H1 (cell line): ENCODE data around the gene COL4A3. TPM values are rescaled to one million over a fixed set of nuclear protein-coding genes. Genes with fewer than 3 reads are reported as not detected.

Experiments used
- SAP30 ChIP-seq: fragments of 300-600 bp; sonication (generic); IDR thresholded peaks from 2 replicates; pipeline ENCODE4 v1.7.1; 2012; ENCODE audit warnings: low read length, moderate library complexity, mild to moderate bottlenecking, inconsistent platforms; ENCODE audit not compliant: insufficient read depth, insufficient replicate concordance
- polyA plus RNA-seq, 7 experiments: library from polyadenylated mRNA; depleted of rRNA in 3 of 7; stranded (reverse) in 5 of 7; unstranded in 2 of 7; fragments of >200 nt in 5 of 7; fragments of 200-250 nt in 2 of 7; gene quantifications; 1 replicate in 5 of 7; 2 replicates in 1 of 7; 4 replicates in 1 of 7; pipeline versions ENCODE4 v1.2.1 to v1.2.3, GENCODE V29; 2011 to 2013; ENCODE audit warnings: missing spikeins in 2 of 7, mixed read lengths in 2 of 7
- total RNA-seq: library from RNA; stranded (reverse); fragmentation: NEBNext Ultra II Directional; extraction: Animal tissue kit (Norgen Biotek cat#: 25700); gene quantifications from 2 replicates; pipeline ENCODE4 v1.2.1, GENCODE V29; 2021

Gene COL4A3
- total and polyA plus RNA-seq, 2 of the 8 experiments (the other 6 are each of a cell fraction or from before 2014, with no cell fraction given), result 0.12 to 0.17 TPM

DNA sequence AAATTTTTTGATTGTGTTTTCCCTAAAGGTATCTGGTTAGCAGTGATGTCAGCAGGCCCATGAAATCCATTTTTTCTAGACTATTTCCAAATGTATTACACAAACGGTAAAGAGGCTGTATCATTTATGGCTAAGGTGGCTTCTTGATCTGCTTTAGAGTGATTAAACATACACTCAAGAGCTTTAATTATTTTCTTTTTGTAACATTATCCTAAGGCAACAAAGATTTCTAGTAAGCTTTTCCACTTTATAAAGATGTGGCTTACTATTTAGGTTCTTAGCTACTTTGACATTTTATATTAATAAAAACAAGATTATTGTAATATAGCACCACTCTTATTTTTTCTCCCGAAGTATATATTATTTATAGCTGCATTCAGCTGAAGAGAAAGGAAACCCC lies 177.1 kb downstream of the COL4A3 start (continued):
- no peak for TF ChIP-seq SAP30
